Endothelial cell of umbilical vein (primary cell): ENCODE data around the gene COBLL1.

Source experiments
- CTCF ChIP-seq, 2 donors: IDR thresholded peaks; 1 replicate in 1 of 2; 2 replicates in 1 of 2; pipeline ENCODE4 v1.5.1; 2011; ENCODE audit warnings: low read length in 2 of 2, mild to moderate bottlenecking in 2 of 2, moderate library complexity in 2 of 2, control low read depth in 1 of 2, inconsistent platforms in 1 of 2, low read depth in 1 of 2; ENCODE audit not compliant: insufficient read depth in 1 of 2; ENCODE audit errors: extremely low read depth in 1 of 2
- EZH2 ChIP-seq: IDR thresholded peaks from 2 replicates; pipeline ENCODE4 v1.6.1; 2012; ENCODE audit warnings: borderline replicate concordance, low read depth, mild to moderate bottlenecking, moderate library complexity, low read length, inconsistent platforms; ENCODE audit not compliant: severe bottlenecking
- FOS ChIP-seq: IDR thresholded peaks from 2 replicates; pipeline ENCODE4 v1.6.1; 2011; ENCODE audit warnings: mild to moderate bottlenecking, low read length, moderate library complexity, borderline replicate concordance; ENCODE audit not compliant: insufficient read depth
- GATA2 ChIP-seq: IDR thresholded peaks from 2 replicates; pipeline ENCODE4 v1.7.0; 2011; ENCODE audit warnings: low read depth, mild to moderate bottlenecking, moderate library complexity, mixed read lengths, low read length; ENCODE audit not compliant: insufficient read length, insufficient read depth
- JUN ChIP-seq: IDR thresholded peaks from 2 replicates; pipeline ENCODE4 v1.6.1; 2011; ENCODE audit warnings: borderline replicate concordance, low read depth; ENCODE audit not compliant: insufficient read length, insufficient read depth
- MAX ChIP-seq: IDR thresholded peaks from 2 replicates; pipeline ENCODE4 v1.6.1; 2011; ENCODE audit not compliant: insufficient read depth, insufficient read length
- POLR2A ChIP-seq: IDR thresholded peaks from 2 replicates; pipeline ENCODE4 v1.6.1; 2012; ENCODE audit warnings: low read depth, mild to moderate bottlenecking, control low read depth, low read length
- POLR2AphosphoS5 ChIP-seq: IDR thresholded peaks from 2 replicates; pipeline ENCODE4 v1.6.1; 2012; ENCODE audit warnings: low read depth, mild to moderate bottlenecking, control low read depth, low read length, moderate library complexity; ENCODE audit not compliant: insufficient read depth

GRCh38 chr2:164777847-164778461 lies 63.7 kb downstream of the COBLL1 start:
- TF ChIP-seq POLR2AphosphoS5 (no peak), CTCF (IDR thresholded peaks at IDR 0.05; ENCODE audit: extremely low read depth in 1 of 2, insufficient read depth in 1 of 2, low read depth in 1 of 2, low read length in 2 of 2) (no peak), EZH2 (no peak), POLR2A (no peak), JUN (no peak), MAX (no peak), GATA2 (no peak), FOS (no peak)
